HG02759 (cell line): ENCODE results near the gene EFHC1.
A peak's percentile ranks its signal among the peaks of the same experiment; 100 is the strongest.

Source experiments
- ATAC-seq: cut with Tn5 transposase; IDR thresholded peaks from one replicate; pipeline ENCODE4 v1.9.1; 2021; ENCODE audit warnings: mild to moderate bottlenecking, moderate library complexity; ENCODE audit not compliant: unreplicated experiment

Gene EFHC1

DNA sequence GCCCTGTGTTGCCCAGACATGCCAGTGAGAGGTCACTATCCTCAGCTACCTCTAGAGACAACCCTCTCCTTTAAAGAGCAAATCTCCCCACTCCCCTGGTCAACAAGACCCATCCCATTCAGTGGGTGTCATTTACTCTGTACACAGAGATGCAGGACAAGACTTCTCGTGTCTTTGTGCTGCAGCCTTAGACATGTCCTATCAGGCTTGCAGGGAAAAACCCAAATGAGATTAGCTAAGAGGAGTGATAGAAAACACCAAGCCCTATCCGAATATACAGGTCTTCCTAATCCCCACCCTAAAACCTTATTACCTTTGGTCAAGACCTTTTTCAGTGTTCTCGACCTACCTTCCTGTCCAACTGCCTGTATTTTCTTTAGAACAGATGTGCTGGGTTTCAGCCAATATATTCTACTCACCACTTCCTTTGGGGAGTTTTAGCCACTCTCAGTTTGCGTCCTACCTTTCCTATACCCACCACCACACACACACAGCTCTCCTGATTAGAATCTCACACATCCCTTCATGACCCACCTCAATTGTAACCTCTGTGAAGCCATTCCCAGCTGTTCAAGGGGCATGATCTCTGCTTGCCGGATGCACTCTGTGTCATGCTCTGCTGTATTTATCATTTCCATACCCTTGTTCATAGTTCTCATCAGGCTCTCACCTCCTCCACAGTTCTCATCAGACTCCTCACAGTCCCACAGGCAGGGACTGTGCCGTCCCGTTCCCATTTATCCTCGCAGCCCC is 117.0 kb downstream of the EFHC1 start:
- ATAC-seq = peak; percentile 68

DNA sequence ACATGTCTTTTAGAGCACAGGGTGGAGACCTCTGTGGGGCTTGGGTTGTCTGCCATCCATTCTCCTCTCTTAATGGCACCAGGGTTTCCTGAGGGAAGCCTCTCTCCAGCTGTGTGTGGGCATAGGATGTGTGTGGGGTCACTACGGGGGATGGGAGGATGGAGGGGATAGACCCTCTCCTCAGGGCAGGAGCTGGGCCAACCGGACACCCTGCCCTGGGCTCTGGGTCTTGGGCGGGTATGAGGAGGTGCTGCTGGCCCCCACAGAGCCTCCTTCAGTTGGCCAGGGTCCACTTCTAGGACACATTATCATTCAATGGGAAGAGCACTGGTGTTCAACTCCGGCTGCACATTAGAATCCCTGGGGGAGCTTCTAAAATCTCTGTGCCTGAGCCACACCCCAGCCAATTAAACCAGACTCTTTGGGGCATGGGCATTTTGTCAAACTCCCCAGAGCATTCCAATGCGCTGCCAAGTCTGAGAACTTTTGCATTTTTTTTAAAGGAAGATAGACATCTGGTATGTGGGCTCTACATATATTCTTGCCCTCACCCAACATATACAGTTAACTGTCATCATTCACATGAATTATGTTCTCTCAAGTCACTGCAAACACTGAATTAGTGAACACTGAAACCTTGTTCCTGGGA is 118.2 kb downstream of the EFHC1 start:
- no peak for ATAC-seq

DNA sequence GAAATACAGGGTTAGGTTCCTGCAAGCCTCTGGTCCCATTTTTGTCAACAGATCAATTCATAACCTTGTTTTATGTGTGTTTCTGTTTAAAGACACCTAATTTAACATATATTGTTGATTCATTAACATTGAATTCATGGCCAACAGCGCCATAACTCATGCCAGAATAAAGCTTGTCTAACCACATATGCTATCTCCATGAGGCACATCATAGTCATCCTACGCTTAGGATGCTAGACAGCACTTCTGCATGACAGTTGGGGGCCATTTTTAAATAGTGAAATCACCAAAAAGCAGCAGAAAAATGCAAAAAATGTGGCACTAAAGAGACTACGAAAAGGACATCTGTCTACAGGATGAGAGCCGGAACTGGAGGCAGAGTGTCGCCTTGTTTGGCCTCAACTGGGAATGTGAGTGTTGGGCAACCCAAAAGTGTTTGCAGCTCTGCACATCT is 118.8 kb downstream of the EFHC1 start:
- no peak for ATAC-seq

DNA sequence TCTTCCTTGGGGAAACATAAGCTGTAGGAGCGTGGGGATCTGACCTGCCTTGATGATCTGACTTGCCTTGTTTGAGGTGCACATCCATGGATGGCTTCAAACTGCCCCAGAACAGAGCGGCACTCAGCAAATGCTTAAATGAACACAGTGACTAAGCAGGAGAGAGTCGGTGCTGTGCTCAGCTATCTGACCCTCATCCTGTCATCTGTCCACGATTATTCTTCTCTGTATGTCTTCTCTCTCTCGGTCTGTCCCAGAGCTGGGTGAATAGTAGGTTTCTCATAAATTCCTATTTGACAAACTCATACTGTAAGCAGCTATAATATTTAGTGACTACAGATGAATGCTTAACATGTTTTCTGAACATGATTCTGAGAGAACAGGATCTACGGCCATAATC is 119.5 kb downstream of the EFHC1 start:
- no peak for ATAC-seq

DNA sequence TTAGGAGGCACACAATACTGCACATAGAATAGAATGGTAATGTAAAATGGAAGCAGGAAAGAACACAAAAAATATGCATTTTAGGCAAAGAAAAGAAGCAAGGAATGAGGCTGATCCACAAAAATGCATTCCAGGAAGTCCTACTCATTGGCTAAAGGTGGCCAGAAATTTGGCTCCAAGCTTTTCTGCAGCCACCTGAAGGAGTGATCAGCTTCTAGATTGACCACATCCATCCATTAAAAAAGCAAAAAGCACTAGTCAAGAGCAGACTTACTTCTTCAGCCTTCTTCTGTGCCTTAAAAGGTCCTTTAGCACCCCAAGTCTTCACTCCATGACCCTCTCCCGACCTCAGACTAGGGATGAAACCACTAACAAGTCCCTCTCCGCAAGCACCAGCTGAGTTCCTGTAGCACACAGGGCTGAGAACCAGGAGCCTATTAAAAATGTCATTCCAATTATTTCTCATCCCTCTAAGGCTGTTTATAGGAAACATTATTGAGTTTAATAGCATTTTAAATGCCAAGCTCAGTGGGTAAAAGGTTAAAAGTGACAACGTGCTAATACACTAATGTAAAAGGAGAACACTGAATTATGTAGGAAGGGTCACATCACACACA is 120.3 kb downstream of the EFHC1 start:
- ATAC-seq = no peak

DNA sequence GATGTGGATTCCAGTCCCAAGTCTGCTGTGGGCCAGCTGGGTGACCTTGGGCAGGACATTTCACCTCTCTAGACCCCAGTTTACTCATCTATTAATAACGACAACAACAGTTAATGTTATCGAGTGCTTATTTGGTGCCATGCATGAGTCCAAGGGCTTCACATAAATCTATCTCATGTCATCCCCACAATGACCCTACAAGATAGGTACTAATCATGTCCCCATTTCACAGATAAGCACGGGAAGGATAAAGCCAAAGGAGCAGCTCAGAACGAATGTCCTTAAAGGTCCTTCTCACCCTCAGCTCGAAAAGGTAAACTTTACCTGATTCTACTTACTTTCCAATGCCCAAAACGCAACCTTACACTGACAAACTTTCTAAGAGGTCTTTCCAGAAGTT is 121.0 kb downstream of the EFHC1 start:
- ATAC-seq = no peak

DNA sequence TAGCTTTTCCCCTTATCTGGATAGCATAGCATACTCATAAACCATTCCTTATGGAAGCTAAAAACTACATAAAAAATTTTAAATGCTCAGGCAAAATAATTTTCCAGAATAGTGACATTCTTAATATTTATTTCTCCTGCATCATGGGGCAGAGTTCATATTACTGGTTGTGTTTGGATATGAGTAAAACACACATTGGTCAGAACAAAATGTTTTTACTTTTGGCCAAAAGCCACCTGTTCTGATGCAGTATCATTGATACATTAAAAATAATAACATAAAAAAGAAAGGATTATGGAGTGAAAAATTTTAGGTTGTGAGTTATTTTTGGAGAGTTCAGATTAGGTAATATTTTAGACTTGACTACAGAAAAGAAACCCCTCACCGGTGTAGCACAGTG is 123.1 kb downstream of the EFHC1 start:
- ATAC-seq = no peak

DNA sequence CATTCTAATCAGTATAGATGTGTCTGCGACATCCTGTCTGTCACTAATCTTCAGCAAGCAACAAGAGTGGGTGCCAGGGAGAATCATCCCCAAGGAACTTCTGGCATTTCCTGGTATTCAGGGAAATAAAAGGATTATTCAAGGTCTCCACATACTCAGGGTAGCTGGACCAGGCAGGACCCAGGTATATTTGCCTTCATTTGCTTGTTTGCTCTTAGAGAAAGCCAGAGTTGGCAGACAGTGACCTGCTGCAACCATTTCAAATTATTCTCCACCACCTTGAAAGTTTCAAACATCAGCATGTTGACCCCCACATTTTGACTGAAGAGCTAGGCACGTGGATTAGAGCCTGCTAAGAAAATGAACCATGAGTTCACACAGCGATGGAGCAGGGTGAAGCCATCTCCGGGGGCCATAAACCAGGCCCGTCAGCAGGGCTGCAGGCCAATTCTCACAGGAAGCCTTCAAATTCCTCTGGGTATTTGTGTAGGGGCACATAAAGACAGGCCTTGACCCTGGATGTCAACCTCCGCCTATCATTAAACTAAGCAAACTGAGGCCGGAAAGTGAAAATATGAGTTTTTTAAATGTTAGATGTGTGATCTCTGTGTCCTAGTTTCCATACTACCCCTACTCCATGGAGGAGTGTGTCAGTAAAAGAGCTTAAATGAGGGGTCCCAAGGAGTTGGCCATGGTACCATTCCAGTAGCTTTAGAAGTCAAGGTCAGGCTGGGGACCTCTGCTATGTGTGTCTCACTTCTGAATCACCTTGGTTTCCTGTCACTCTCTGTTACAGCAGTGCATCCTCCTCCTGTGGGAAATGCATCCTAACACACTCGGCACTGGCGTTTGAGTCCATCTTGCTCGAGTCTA is 123.8 kb downstream of the EFHC1 start:
- no peak for ATAC-seq

DNA sequence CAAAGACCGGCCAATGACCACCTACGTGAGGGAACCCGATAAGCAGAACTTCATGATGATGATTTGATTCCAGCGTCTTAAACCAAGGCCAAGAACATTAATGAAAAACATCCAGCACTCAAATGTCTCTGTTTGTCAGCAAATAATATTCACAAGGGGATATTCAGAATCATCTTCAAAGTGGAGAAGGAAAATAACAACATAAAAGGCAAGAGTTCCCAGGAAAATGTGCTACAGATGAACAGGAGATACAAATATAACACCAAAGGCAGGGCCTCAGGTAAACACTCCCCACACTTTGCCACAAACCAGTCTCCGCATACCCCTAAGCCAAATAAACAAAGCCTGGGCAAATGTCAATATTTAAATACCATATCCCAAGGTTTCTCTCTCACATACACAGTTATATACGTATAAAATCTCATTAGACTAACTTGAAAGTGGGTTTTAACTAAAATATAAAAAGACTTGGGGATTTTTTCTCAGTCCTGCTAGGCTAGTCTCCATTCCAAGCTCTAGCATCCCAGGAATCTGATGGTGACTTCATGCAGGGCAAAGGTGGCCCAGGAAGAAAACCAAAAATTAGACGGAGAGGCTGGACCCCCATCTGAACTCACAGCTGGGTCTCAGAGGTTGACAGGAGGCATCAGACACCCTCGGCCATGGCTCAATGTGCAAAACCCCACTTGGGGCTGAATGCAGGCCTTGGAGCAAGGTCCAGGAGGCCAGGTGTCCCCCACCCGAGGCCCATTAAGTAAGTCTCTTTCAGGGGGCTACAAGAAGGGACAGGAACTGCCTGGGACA is 124.7 kb downstream of the EFHC1 start:
- ATAC-seq = no peak

DNA sequence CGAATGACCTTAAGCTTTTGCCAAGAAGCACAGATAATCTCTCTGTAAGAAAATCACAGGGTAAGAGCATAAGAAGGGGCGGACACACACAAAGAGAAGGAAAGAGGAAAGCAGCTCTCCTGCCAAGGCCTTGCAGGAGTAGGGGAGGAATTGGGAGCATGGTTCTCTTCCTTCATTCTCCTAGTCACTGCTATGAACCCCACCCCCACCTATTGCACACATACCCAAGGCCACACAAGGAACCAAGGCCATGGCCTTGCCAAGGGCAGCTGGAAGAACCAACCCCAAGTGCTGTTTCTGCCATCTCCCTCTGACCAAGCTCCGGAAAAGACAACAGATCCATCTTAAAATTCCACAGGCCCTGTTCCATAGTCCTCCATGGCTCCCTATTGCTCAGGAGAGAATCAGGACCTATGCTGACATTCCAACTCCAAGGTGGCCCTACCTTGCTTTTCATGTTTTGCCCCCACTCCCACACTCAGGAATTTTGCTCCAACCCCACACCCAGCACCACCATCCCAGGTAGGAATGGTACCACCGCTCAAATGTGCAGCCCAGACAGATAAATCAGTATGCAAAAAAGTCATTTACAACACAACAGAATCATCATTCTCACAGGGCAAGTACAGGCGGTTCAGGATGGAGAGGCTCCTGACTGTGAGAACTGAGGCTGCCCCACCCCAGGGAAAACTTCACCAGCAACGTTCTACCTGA is 125.4 kb downstream of the EFHC1 start:
- no peak for ATAC-seq

DNA sequence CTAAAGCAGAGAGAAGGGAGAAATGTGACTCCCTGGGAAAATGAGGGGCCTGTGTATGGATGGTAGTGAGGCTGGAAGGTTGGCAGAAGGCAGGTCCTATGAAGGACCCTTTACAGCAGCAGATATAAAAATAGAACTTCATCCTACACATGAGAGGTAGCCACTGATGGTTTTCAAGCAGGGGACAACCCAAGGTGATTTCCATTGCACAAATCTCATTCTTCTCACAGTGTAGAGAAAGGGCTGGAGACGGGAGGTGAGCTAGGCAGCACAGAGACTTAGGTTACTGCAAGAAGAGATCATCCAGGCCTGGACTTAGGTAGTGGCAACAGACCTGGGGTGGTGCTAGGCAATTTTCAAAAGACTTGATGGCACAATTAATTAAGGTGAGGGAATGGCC is 126.0 kb downstream of the EFHC1 start:
- peak; percentile 53 for ATAC-seq

DNA sequence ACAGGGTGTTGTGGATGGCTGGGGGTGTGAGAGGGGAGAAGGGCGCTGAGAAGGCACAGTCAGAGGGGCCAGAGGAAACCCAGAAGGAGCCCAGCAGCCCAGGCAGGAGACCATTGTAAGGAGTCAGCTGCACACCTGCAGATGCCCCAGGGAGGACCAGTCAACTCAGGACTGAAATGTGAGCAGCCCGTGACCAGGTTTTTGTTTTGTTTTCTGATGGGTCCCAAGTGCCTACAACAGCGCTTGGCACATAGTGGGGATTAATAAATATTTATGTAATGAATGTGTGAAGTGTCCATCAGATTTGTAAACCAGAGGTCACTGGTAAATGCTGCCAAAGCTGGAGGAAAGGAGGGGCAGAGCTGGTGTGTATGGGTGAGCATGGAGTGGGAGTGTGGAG is 126.5 kb downstream of the EFHC1 start:
- peak; percentile 75 for ATAC-seq

DNA sequence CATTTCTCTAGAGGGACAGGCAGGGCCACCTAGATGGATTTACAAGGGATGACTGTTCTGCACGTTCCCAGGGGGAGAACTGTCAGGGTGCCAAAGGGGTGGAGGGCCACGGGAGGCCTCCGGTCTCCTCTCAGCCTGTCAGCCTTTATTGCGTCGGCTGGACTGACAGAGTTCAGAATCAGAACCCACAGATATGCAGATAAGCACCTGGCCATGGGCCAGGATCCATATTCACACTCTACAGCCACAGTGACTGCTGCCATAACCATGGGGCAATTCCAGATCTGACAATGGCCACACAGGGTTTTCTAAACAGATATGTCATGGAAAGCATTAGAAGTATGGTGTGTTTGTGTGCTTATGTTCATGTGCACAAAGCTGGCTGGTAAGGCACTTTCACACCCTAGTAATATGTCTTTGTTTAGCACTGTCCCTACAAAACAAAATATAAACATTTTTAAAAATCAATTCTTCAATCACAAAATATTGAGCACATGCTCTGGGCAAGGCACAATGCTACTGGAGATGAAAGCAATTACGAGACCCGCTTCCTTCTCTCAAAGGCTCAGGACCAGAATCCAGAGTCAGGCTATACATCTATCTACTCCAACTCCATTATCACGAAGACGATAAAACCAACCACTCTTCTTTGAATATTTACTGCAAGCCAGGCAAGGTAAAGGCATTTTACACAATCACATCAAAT is 127.7 kb downstream of the EFHC1 start:
- ATAC-seq = no peak

DNA sequence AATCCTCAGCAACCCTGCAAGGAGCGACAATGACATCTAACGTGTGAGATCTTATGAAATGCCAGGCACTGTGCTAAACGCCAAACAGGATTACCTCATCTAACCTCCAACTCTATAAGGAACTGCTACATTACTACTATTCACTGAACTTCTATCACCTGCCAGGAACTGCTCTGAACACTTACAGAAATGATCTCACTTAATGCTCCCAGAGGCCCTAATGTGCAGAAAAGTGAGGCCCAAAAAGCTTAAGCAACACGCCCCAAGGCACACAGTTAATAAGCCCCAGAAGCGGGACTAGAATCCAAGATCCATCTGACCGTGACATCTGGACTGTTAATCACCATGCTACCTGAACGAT is 128.2 kb downstream of the EFHC1 start:
- ATAC-seq = no peak

DNA sequence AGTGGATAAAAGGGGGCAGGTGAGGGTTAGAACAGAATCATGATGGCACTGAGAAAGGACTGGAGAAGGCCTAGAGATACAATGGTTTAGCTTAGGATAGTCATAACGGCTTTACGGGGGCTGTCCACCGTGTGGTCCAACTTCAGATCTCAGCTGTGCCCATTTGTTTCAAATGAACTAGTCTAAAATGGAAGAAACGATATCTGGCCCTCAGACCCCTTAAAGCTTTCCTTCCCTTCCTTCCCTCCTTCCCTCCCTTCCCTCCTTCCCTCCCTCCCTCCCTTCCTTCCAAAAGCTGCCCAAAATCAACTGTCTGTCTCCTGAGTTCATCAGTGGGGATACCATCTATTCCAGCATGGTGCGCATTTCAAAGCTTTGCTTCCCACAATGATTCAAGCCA is 128.9 kb downstream of the EFHC1 start:
- no peak for ATAC-seq

DNA sequence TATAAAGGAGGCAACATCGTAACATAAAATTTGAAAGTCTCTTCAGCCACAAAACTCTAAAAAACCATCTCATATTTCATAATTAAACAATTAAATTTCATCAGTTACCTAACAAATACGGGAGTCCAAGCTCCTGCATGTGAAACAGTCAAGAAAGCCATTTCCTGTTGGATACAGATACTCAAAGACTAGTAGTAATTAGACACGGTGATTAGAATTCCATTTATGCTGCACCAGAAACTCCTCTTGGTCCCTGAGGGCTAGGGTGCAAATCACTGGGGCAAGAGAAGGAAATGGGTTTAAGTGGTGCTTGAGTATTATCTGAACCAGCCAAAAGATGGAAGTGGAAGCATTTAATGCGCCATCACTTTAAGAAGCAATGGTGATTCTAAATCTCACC is 129.3 kb downstream of the EFHC1 start:
- no peak for ATAC-seq

DNA sequence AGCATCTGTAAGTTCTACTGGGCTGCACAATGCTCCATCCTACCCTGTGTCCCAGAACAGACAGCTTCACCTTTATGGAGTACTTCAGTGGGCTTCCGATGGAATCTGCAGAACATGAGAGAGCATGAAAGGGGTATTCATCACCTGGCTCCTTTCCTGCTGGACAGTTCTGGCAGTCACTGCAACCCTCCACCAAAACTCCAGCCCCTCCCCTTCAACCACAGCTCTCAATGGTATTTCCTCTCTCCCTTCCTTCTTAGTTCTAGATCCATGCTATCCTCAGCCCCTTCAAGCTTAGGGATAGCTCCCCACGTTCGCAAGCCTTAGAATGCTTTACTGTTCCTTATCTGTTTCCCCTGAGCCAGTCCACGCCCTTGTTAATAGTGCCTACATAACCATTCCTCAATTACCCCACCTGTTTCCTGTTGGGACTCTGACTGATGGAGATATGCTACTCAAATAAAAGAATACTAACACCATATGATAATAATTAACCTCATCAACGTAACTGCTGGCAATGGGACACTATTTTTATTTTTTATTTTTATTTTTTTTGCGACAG is 130.0 kb downstream of the EFHC1 start:
- ATAC-seq = no peak

DNA sequence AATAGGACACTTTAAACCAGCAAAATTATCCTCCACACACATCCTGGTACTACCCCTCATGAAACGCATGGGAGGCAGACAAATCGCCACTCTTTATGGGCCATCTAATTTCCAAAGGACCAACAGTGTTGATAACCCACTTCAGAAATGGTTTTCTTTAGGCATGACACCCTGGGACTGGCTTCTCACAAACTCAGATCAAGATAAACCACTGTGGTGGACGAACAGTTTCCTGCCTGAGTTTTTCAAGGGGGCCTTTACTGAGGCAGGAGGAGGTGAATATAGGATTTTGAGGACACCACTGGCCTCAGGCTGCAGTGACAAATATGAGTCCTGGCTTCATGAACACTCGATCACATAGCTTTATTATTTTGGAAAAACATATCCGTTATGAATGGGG is 130.7 kb downstream of the EFHC1 start:
- ATAC-seq = no peak
